Stimulated activated CD8-positive, alpha-beta memory T cell treated with anti-CD3 and anti-CD28 coated beads, Interleukin-12 subunit alpha, Interleukin-12 subunit beta, amount 100 ng/mL, for 24 hours (primary cell): ENCODE results near the gene APOL3.
"Not testable (repeated sequence)": the region's sequence is repeated elsewhere in the genome, so short reads cannot be mapped to it uniquely, and the experiment has no call there.

Experiments used
- DNase-seq: peaks from one replicate; pipeline ENCODE4 v3.0.0-alpha.2; 2020; ENCODE audit errors: extremely low read depth

The APOL3 gene

DNA sequence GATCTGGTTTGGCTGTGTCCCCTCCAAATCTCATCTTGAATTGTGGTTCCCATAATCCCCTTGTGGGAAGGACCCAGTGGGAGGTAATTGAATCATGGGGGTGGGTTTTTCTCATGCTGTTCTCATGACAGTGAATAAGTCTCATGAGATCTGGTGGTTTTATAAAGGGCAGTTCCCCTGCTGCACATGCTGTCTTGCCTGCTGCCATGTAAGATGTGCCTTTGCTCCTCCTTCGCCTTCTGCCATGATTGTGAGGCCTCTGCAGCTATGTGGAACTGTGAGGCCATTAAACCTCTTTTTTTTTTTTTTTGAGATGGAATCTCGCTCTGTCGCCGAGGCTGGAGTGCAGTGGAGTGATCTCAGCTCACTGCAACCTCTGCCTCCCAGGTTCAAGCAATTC lies 59.6 kb downstream of the APOL3 start:
- DNase-seq: not testable (repeated sequence)

DNA sequence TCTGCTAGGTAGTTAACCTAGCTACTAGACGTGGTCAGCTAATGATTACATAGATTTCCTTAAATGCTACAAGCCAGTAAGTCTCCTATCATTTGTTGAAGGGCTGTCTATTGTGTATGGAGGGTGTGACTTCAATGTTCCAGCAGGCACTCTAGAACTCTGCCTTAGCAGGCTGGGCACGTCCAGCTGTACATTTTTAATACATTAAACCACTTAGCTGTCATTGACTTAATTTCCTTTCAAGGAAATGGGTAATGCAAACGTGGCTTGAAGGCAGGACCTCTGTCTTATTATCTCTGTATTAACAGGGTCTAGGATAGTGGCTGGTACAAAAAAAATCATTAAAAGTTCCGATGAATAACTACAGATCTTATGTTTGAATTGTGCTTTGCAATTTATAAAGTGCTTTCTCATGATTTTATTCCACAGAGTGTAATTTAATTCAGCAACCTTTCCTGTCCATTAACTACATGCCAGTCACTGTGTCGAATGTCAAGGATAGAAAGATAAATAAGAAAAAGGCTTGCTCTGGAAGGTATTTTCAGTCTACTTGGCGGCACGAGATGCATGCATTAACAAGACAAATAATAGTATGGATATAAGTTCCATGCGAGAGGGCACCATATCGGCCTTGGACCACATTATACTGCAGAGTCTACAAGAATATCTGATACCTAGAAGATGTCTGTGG lies 60.3 kb downstream of the APOL3 start:
- no peak for DNase-seq

DNA sequence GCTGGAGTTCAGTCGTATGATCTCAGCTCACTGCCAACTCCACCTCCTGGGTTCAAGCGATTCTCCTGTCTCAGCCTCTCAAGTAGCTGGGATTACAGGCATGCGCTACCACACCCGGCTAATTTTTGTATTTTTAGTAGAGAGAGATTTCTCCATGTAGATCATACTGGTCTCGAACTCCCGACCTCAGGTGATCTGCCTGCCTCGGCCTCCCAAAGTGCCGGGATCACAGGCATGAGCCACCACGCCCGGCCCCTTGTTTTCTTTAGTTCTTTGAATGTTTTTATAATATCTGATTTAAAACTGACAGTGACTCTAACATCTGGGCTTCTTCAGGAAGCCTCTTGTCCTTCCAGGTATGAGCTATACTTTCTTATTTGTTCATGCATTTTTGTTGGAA lies 61.0 kb downstream of the APOL3 start:
- DNase-seq: not testable (repeated sequence)

DNA sequence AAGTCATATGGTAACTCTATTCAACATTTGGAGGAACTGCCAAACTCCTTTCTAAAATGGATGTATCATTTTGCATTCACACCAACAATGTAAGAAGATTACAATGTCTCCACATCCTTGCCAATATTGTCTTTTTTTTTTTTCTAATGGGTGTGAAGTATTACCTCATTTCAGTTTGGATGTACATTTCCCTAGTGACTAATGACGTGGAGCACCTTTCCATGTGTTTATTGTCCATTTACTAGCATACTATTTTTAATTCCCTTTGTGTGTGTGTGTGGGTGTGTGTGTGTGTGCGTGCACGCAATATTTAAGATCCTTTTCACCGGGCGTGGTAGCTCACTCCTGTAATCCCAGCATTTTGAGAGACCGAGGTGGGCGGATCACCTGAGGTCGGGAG lies 62.7 kb downstream of the APOL3 start:
- DNase-seq: no peak

DNA sequence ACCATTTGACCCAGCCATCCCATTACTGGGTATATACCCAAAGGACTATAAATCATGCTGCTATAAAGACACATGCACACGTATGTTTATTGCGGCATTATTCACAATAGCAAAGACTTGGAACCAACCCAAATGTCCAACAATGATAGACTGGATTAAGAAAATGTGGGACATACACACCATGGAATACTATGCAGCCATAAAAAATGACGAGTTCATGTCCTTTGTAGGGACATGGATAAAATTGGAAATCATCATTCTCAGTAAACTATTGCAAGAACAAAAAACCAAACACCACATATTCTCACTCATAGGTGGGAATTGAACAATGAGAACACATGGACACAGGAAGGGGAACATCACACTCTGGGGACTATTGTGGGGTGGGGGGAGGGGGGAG lies 69.8 kb downstream of the APOL3 start:
- DNase-seq: not testable (repeated sequence)
